ENCODE measurements around the gene IFNGR1. TPM values are rescaled to one million over a fixed set of nuclear protein-coding genes. Genes with fewer than 3 reads are reported as not detected.

The IFNGR1 gene
- total and polyA plus RNA-seq, 2 of the 13 experiments (the other 11 are each of a cell fraction or from before 2014, with no cell fraction given) = 82.8 to 87.8 TPM

- TF ChIP-seq ZNF773 (CRISPR knock-in tag; IDR thresholded peaks at IDR 0.05; ENCODE audit: borderline replicate concordance) (peak; percentile 42; the same call in 1 of the 2 replicates), RNF2 (conservative IDR thresholded peaks at IDR 0.05; ENCODE audit: low read depth) (peak; percentile 67), DNMT3B (CRISPR knock-in tag; conservative IDR thresholded peaks at IDR 0.05) (no peak; the same call in 1 of the 2 replicates), ZNF570 (CRISPR knock-in tag; IDR thresholded peaks at IDR 0.05; ENCODE audit: borderline replicate concordance) (no peak), NONO (IDR thresholded peaks at IDR 0.05) (no peak), NONO (CRISPR knock-in tag; conservative IDR thresholded peaks at IDR 0.05) (peak; percentile 94), MXD3 (CRISPR knock-in tag; IDR thresholded peaks at IDR 0.05) (peak; percentile 96), SMARCC2 (IDR thresholded peaks at IDR 0.05) (no peak), TAF1 (CRISPR knock-in tag; IDR thresholded peaks at IDR 0.05) (peak; percentile 92), NCOR1 (IDR thresholded peaks at IDR 0.05; ENCODE audit: borderline replicate concordance, low read length) (peak; percentile 87), KAT8 (CRISPR knock-in tag; IDR thresholded peaks at IDR 0.05) (peak; percentile 93), ZBTB3 (CRISPR knock-in tag; IDR thresholded peaks at IDR 0.05; ENCODE audit: borderline replicate concordance, low read depth) (no peak), ZFP62 (CRISPR knock-in tag; IDR thresholded peaks at IDR 0.05) (0 out of 2 replicates have a peak, but pooled peaks have one; percentile 44), SKI (IDR thresholded peaks at IDR 0.05; ENCODE audit: partially characterized antibody) (peak; percentile 84), E2F2 (CRISPR knock-in tag; IDR thresholded peaks at IDR 0.05; ENCODE audit: borderline replicate concordance) (peak; percentile 76; the same call in 1 of the 2 replicates), DNMT1 (CRISPR knock-in tag; IDR thresholded peaks at IDR 0.05) (peak; percentile 97)
- TF ChIP-seq, protein P1, sequence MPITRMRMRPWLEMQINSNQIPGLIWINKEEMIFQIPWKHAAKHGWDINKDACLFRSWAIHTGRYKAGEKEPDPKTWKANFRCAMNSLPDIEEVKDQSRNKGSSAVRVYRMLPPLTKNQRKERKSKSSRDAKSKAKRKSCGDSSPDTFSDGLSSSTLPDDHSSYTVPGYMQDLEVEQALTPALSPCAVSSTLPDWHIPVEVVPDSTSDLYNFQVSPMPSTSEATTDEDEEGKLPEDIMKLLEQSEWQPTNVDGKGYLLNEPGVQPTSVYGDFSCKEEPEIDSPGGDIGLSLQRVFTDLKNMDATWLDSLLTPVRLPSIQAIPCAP (CRISPR knock-in tag; IDR thresholded peaks at IDR 0.05; ENCODE audit: low read depth) = no peak
- TF ChIP-seq, protein P2, sequence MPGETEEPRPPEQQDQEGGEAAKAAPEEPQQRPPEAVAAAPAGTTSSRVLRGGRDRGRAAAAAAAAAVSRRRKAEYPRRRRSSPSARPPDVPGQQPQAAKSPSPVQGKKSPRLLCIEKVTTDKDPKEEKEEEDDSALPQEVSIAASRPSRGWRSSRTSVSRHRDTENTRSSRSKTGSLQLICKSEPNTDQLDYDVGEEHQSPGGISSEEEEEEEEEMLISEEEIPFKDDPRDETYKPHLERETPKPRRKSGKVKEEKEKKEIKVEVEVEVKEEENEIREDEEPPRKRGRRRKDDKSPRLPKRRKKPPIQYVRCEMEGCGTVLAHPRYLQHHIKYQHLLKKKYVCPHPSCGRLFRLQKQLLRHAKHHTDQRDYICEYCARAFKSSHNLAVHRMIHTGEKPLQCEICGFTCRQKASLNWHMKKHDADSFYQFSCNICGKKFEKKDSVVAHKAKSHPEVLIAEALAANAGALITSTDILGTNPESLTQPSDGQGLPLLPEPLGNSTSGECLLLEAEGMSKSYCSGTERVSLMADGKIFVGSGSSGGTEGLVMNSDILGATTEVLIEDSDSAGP (CRISPR knock-in tag; IDR thresholded peaks at IDR 0.05; ENCODE audit: borderline replicate concordance) = peak; percentile 96
- TF ChIP-seq, protein P3, sequence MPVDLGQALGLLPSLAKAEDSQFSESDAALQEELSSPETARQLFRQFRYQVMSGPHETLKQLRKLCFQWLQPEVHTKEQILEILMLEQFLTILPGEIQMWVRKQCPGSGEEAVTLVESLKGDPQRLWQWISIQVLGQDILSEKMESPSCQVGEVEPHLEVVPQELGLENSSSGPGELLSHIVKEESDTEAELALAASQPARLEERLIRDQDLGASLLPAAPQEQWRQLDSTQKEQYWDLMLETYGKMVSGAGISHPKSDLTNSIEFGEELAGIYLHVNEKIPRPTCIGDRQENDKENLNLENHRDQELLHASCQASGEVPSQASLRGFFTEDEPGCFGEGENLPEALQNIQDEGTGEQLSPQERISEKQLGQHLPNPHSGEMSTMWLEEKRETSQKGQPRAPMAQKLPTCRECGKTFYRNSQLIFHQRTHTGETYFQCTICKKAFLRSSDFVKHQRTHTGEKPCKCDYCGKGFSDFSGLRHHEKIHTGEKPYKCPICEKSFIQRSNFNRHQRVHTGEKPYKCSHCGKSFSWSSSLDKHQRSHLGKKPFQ (CRISPR knock-in tag; IDR thresholded peaks at IDR 0.05; ENCODE audit: insufficient replicate concordance) = peak; percentile 78
Measured at GRCh38 chr6:137218917-137219663, at the start of gene IFNGR1 (continued).

All from HepG2 (cell line).